CD4-positive, CD25-positive, alpha-beta regulatory T cell (primary cell): ENCODE results near the gene LSM14B. TPM values are rescaled to one million over a fixed set of nuclear protein-coding genes. Genes with fewer than 3 reads are reported as not detected.
"Not testable (repeated sequence)": the region's sequence is repeated elsewhere in the genome, so short reads cannot be mapped to it uniquely, and the experiment has no call there.

Experiments
- ATAC-seq, 2 donors: fragments of 150-1000 bp; cut with Tn5 transposase; one replicate each; pipeline ENCODE4 v1.10.0; 2021; ENCODE audit warnings: low read depth in 2 of 2, moderate number of reproducible peaks in 2 of 2, moderate library complexity in 1 of 2
- DNase-seq, 3 donors: peaks; one replicate each; pipeline versions ENCODE4 v3.0.0 to v3.0.0-alpha.2; 2012 to 2022; ENCODE audit warnings: mixed read lengths in 1 of 3
- H3K27ac ChIP-seq: one replicate; pipeline ENCODE4 v1.7.0; 2013; ENCODE audit warnings: mild to moderate bottlenecking, low read length; ENCODE audit not compliant: insufficient read depth, poor library complexity, severe bottlenecking
- H3K27me3 ChIP-seq: one replicate; pipeline ENCODE4 v1.7.0; 2013; ENCODE audit warnings: low read length; ENCODE audit not compliant: control insufficient read depth, insufficient read depth
- H3K36me3 ChIP-seq: one replicate; pipeline ENCODE4 v1.7.0; 2013; ENCODE audit warnings: mild to moderate bottlenecking, low read length, moderate library complexity; ENCODE audit not compliant: control insufficient read depth, insufficient read depth
- H3K4me1 ChIP-seq: 2 replicates; pipeline ENCODE4 v1.7.0; 2013; ENCODE audit warnings: mild to moderate bottlenecking, low read length; ENCODE audit not compliant: insufficient read depth, control insufficient read depth, poor library complexity, severe bottlenecking
- H3K4me3 ChIP-seq: one replicate; pipeline ENCODE4 v1.7.0; 2013; ENCODE audit warnings: low read depth, mild to moderate bottlenecking, low read length, moderate library complexity
- H3K9me3 ChIP-seq, 2 experiments: 1 replicate in 1 of 2; 2 replicates in 1 of 2; pipeline ENCODE4 v1.7.0; 2013; ENCODE audit warnings: low read length in 2 of 2, mild to moderate bottlenecking in 1 of 2, moderate library complexity in 1 of 2; ENCODE audit not compliant: control insufficient read depth in 2 of 2
- H3K27ac Mint-ChIP-seq, 3 donors: one replicate each; pipeline ENCODE4 v1.8.0; 2020 to 2022; ENCODE audit warnings: mild to moderate bottlenecking in 3 of 3, mixed read lengths in 3 of 3, moderate library complexity in 2 of 3
- H3K27me3 Mint-ChIP-seq: one replicate; pipeline ENCODE4 v1.8.0; 2022; ENCODE audit warnings: mild to moderate bottlenecking, mixed read lengths
- H3K36me3 Mint-ChIP-seq: one replicate; pipeline ENCODE4 v1.8.0; 2020; ENCODE audit warnings: mixed read lengths
- H3K4me1 Mint-ChIP-seq, 4 donors: one replicate each; pipeline ENCODE4 v1.8.0; 2020 to 2022; ENCODE audit warnings: mixed read lengths in 4 of 4, mild to moderate bottlenecking in 1 of 4
- H3K4me3 Mint-ChIP-seq, 4 donors: one replicate each; pipeline ENCODE4 v1.8.0; 2020 to 2022; ENCODE audit warnings: mild to moderate bottlenecking in 4 of 4, mixed read lengths in 4 of 4, moderate library complexity in 3 of 4
- H3K9me3 Mint-ChIP-seq, 7 donors: one replicate each; pipeline ENCODE4 v1.8.0; 2020 to 2022; ENCODE audit warnings: mixed read lengths in 7 of 7, mild to moderate bottlenecking in 3 of 7, moderate library complexity in 2 of 7
- polyA plus RNA-seq, 4 donors: library from polyadenylated mRNA; unstranded; fragments of 300-500 nt; fragmentation: Illumina TruSeq; gene quantifications; one replicate each; pipeline ENCODE4 v1.2.3, GENCODE V29; 2021
- total RNA-seq: library from RNA; stranded (reverse); gene quantifications from one replicate; pipeline ENCODE4 v1.2.3, GENCODE V29; 2022

The LSM14B gene
- total and polyA plus RNA-seq, 5 donors from 2014 or later: 0.65 to 33.7 (median 1.2) TPM

DNA sequence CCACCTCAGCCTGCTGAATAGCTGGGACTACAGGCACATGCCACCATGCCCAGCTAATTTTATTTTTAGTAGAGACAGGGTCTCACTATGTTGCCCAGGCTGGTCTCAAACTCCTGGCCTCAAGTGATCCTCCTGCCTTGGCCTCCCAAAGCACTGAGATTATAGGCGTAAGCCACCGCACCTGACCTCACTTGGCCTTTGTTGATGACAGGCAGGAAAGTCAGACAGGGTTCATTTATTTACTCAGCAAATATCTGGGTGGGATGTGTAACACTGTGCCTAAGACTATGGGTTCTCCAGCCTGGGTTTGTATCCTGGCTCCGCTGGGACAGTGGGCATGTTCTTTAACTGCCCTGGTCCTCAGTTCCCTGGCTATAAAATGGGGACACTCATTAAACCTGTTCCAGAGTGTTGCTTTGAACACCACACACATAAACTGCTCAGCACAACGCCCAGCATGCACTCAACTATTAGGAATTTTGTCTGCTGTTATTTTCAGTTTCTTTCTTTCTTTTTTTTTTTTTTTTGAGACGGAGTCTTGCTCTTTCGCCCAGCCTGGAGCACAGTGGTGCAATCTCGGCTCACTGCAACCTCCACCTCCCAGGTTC is 6.4 kb upstream of the LSM14B start:
- not testable (repeated sequence) for H3K27me3 Mint-ChIP-seq, H3K36me3 ChIP-seq, H3K27ac ChIP-seq, H3K27me3 ChIP-seq, DNase-seq, ATAC-seq, H3K36me3 Mint-ChIP-seq, H3K4me3 ChIP-seq, H3K27ac Mint-ChIP-seq
- H3K9me3 Mint-ChIP-seq: peaks cover 0 to 18% (median 3%) of the 10 kb centered on the region in 7 donors
- H3K4me1 Mint-ChIP-seq: peaks cover 0 to 35% (median 15%) of the 10 kb centered on the region in 4 donors
- peak overlapping the region in 2 of 4 donors; percentile 33 to 52 for H3K4me3 Mint-ChIP-seq
- peaks cover 25% of the 10 kb centered on the region for H3K4me1 ChIP-seq
- peaks cover 16 to 38% of the 10 kb centered on the region in 2 experiments for H3K9me3 ChIP-seq

DNA sequence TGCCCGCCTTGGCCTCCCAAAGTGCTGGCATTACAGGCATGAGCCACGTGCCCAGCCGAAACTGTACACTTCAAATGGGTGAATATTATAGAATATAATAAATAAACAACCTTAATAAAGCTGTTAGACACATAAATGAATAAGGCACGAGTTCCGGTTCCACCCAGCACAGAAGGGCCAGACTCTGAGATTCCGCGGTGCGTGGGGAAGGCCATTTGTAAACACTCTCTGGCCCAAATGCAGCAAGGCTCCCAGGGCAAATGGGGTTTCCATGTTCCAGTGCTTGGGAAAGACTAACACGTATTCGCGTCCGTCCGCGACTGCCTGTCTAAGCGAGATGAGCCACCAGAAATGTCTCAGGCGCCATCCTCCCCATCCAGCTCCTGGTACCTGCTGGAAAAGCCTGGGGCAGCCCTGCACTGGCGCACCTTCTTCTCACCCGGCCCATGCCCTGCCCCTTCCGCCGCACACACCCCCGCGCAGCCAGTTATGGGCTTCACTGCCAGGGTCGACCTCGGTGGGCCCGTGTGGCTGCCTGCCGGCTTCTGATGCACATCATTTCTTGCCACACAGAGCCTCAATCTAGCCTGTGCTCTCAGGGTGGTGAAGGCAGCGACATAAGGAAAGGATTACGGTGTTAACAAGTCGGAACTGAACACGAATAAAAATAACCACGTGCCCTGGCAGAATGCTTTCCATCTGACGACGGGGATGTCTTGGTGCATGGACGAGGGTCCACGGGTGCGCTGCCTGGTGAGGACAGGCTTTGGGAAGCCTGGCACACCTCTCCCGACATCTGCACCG is 5.5 kb upstream of the LSM14B start:
- Mint-ChIP-seq H3K27ac (peak overlapping the region; percentile 79 to 92 (median 89)), H3K9me3 (peaks cover 0 to 13% (median 3%) of the 10 kb centered on the region in 7 donors), H3K27me3 (peaks cover 7% of the 10 kb centered on the region), H3K36me3 (no peaks in the 10 kb centered on the region), H3K4me1 (peaks cover 4 to 40% (median 19%) of the 10 kb centered on the region in 4 donors), H3K4me3 (peak overlapping the region in 3 of 4 donors; percentile 10 to 88 (median 74))
- Histone ChIP-seq H3K4me1 (peaks cover 32% of the 10 kb centered on the region), H3K36me3 (no peaks in the 10 kb centered on the region), H3K27ac (peak overlapping the region; percentile 14), H3K4me3 (no peak overlapping the region), H3K9me3 (peaks cover 12 to 32% of the 10 kb centered on the region in 2 experiments), H3K27me3 (no peaks in the 10 kb centered on the region)
- no peak for ATAC-seq
- DNase-seq: no peak

DNA sequence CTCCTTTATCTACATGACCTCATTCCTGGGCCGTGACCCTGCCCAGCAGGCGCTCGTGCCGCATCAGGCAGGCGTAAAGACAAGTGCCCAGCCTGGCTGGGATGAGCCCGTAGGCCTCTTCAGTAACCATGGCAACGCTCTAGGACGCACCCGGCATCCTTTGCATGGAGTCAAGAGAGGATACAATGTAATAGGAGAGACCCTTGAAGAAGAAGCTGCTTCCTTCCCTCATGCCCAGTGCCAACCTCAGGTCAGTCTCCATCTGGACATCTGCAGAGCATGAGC is 5.0 kb upstream of the LSM14B start:
- Mint-ChIP-seq H3K36me3 (no peaks in the 10 kb centered on the region), H3K27ac (peak overlapping the region; percentile 79 to 92 (median 89)), H3K9me3 (peaks cover 0 to 11% (median 1%) of the 10 kb centered on the region in 7 donors), H3K4me3 (peak overlapping the region; percentile 10 to 88 (median 74)), H3K27me3 (peaks cover 7% of the 10 kb centered on the region), H3K4me1 (peaks cover 4 to 40% (median 19%) of the 10 kb centered on the region in 4 donors)
- H3K27ac ChIP-seq: peak overlapping the region; percentile 53
- peaks cover 33% of the 10 kb centered on the region for H3K4me1 ChIP-seq
- no peaks in the 10 kb centered on the region for H3K27me3 ChIP-seq
- H3K36me3 ChIP-seq: no peaks in the 10 kb centered on the region
- peak overlapping the region; percentile 23 for H3K4me3 ChIP-seq
- peaks cover 11 to 27% of the 10 kb centered on the region in 2 experiments for H3K9me3 ChIP-seq
- DNase-seq (no peak), ATAC-seq (no peak)

DNA sequence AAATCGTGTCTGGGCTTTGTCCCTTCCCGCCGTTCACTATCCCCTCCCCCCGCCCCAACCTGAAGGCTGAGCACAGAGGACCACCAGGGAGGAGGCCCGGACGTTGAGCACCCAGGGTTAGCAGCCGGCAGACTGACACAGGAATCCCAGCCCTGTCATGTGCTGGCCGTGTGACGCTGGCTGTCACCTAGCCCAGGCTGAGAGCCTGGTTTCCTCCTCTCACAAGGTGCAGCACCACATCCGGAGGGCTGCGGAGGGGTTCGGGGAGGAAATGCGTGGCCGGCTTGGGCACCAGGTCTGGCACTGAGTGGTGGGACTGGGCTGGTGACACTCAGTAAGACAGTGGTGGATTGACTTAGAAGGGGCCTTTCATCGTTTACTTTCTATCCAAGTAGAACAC is 4.6 kb upstream of the LSM14B start:
- ATAC-seq (peak; percentile 32 to 49), DNase-seq (peak; percentile 58 to 89 (median 88))
- H3K27me3 Mint-ChIP-seq: peaks cover 7% of the 10 kb centered on the region
- Histone ChIP-seq H3K9me3 (peaks cover 7 to 24% of the 10 kb centered on the region in 2 experiments), H3K4me1 (peaks cover 33% of the 10 kb centered on the region), H3K36me3 (no peaks in the 10 kb centered on the region), H3K27ac (peak overlapping the region; percentile 53), H3K27me3 (no peaks in the 10 kb centered on the region), H3K4me3 (peak overlapping the region; percentile 23)
- no peaks in the 10 kb centered on the region for H3K36me3 Mint-ChIP-seq
- peaks cover 4 to 40% (median 19%) of the 10 kb centered on the region in 4 donors for H3K4me1 Mint-ChIP-seq
- peak overlapping the region in 2 of 3 donors; percentile 89 to 92 for H3K27ac Mint-ChIP-seq
- peak overlapping the region; percentile 74 to 88 (median 75) for H3K4me3 Mint-ChIP-seq
- peaks cover 0 to 9% (median 0%) of the 10 kb centered on the region in 7 donors for H3K9me3 Mint-ChIP-seq

DNA sequence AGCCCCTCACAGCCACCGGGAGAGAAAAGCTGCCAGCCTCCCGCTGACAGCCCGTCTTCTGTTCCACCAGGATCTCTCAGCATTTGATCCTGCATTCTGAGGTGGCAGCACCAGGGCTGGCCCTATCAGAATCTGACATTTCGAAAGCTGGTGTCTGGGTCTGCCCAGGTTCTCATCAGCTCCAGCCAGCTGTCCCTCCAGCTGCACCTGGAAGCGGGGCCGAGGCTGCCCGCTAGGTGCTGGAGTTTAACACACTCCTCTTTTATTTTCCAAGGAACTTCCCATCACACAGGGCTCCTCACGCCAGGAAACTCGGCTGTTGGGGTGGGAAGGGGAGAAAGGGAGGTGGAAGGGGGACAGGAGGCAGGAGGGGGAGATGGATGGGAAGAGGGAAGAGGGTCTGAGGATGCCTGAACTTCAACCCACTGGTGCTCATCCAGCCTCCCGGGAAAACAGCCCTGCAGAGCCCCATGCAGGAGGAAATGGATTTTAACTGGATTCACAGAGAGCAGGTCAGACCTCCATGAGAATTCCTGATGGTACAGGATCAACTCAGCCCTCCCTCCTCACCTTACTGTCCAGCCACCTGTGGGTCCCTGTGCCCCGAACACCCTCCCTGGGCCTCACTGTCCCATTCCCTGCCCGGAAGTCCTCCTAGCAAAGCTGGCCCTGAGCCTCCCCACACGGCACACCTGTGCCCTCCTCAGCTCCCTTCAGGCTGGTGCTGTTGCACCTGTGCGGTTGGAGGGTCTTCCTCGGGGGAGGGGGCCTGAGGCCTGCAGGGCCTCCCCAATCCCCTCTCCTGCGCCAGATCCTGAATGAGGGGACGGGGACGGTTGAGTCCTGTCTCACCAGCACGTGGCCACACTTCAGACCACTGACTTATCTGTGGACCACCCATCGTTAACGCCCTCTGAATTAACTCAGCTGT is 3.9 kb upstream of the LSM14B start:
- Histone ChIP-seq H3K36me3 (no peaks in the 10 kb centered on the region), H3K4me1 (peaks cover 38% of the 10 kb centered on the region), H3K9me3 (peaks cover 1 to 16% of the 10 kb centered on the region in 2 experiments), H3K27ac (peak overlapping the region; percentile 53), H3K27me3 (no peaks in the 10 kb centered on the region), H3K4me3 (no peak overlapping the region)
- H3K36me3 Mint-ChIP-seq: no peaks in the 10 kb centered on the region
- peaks cover 4 to 42% (median 20%) of the 10 kb centered on the region in 4 donors for H3K4me1 Mint-ChIP-seq
- peaks cover 0 to 9% (median 0%) of the 10 kb centered on the region in 7 donors for H3K9me3 Mint-ChIP-seq
- H3K27me3 Mint-ChIP-seq: peaks cover 7% of the 10 kb centered on the region
- DNase-seq: no peak
- H3K27ac Mint-ChIP-seq: peak overlapping the region; percentile 69 to 92 (median 89)
- ATAC-seq: no peak
- H3K4me3 Mint-ChIP-seq: peak overlapping the region; percentile 74 to 88 (median 75)

DNA sequence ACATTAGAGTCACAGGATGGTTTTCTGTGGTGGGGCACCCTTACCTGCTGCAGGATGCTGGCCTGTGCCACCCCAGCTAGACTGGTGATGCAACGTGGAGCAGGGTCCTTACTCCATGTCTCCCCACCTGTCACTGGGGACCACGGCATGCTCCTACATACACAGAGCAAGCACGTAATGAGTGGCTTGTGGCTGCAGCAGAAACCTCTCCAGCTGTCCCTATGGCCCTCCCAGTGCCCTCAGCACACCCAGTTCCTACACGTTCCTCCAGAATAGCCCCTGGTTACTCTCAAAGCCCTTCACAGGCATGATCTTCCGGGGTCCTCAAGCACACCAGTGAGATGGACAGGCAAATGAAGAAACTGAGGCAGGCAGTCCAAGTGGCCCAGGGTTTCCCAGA is 3.2 kb upstream of the LSM14B start:
- Mint-ChIP-seq H3K9me3 (peaks cover 0 to 7% (median 0%) of the 10 kb centered on the region in 7 donors), H3K27me3 (peaks cover 7% of the 10 kb centered on the region), H3K36me3 (peaks cover under 1% of the 10 kb centered on the region), H3K27ac (peak overlapping the region; percentile 49 to 92 (median 80)), H3K4me3 (peak overlapping the region in 3 of 4 donors; percentile 10 to 77 (median 56)), H3K4me1 (peaks cover 4 to 50% (median 27%) of the 10 kb centered on the region in 4 donors)
- no peaks in the 10 kb centered on the region for H3K27me3 ChIP-seq
- no peaks in the 10 kb centered on the region for H3K36me3 ChIP-seq
- H3K27ac ChIP-seq: no peak overlapping the region
- H3K4me1 ChIP-seq: peaks cover 45% of the 10 kb centered on the region
- H3K4me3 ChIP-seq: no peak overlapping the region
- no peak for DNase-seq
- peaks cover 0 to 9% of the 10 kb centered on the region in 2 experiments for H3K9me3 ChIP-seq
- no peak for ATAC-seq
